GM18868 (cell line): ENCODE data around the gene TGFBI.
"Not testable (repeated sequence)": the region's sequence is repeated elsewhere in the genome, so short reads cannot be mapped to it uniquely, and the experiment has no call there.

Source experiments
- ATAC-seq: cut with Tn5 transposase; IDR thresholded peaks from one replicate; pipeline ENCODE4 v1.9.1; 2021; ENCODE audit warnings: mild to moderate bottlenecking, moderate library complexity; ENCODE audit not compliant: unreplicated experiment

The TGFBI gene

DNA sequence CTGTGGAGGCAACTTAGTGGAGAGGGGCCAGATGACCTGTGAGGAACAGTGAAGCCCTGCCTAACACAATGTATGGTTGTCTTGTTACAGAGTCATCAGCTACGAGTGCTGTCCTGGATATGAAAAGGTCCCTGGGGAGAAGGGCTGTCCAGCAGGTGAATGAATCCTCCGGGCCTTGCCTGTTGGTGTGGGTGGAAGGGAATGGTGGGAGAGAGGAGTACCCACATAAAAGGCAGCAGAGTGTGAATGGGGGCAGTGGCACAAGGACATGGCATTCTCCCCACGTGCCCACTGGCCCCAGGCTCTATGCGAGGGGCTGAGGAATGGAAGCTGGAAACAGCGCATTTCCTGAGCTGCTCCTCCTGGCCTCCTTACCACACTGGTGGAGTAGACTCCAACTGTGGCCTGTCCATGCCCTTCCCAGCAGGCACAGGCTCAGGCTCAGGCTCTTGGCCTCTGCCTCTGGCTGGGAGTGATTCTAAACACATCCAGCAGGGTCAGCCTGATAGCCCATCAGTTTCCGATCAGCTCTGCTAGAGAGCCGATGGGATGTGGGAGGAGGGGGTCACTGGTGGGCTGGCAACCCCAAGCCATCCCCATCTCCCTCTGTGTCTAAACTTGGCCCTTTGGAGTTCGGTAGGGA, 15.3 kb downstream of the TGFBI start:
- ATAC-seq: no peak

DNA sequence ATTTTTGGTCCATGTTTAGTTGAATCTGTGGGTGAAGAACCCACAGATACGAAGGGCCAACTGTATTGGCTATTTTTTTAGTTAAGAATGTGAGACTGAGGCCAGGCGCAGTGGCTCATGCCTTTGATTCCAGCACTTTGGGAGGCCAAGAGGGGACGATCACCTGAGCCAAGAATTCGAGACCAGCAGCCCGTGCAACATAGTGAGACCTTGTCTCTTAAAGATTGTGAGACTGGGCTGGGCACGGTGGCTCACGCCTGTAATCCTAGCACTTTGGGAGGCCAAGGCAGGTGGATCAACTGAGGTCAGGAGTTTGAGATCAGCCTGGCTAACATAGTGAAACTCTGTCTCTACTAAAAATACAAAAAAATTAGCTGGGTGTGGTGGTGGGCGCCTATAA, 16.2 kb downstream of the TGFBI start:
- not testable (repeated sequence) for ATAC-seq

DNA sequence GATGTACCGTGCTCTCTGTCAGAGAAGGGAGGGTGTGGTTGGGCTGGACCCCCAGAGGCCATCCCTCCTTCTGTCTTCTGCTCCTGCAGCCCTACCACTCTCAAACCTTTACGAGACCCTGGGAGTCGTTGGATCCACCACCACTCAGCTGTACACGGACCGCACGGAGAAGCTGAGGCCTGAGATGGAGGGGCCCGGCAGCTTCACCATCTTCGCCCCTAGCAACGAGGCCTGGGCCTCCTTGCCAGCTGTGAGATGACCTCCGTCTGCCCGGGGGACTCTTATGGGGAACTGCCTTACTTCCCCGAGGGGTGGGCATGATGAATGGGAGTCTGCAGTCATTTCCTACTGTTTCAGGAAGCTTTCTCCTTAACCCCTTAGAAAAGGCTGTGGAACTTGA, 17.5 kb downstream of the TGFBI start:
- ATAC-seq: no peak

GRCh38 chr5:136047858-136048257, 19.1 kb downstream of the TGFBI start:
- no peak for ATAC-seq

DNA sequence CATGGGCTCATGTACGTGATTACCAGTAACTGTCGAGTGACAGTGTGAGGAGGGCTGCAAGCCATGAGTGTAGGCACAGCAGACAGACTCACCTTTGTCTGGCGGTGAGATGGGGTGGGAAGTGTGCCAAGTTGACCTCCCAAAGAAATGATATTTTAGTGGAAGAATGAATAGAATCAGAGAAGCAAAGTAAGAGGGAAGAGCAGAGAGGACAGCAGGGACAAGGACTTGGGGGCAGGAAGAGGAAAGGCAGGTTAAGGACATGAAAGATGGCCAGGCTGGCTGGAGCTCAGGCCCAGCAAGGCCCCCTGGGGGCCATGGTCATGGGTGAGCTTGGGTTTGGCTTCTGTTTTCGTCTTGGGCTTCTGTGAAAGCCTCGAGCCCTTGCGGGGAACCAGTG, 20.2 kb downstream of the TGFBI start:
- no peak for ATAC-seq

DNA sequence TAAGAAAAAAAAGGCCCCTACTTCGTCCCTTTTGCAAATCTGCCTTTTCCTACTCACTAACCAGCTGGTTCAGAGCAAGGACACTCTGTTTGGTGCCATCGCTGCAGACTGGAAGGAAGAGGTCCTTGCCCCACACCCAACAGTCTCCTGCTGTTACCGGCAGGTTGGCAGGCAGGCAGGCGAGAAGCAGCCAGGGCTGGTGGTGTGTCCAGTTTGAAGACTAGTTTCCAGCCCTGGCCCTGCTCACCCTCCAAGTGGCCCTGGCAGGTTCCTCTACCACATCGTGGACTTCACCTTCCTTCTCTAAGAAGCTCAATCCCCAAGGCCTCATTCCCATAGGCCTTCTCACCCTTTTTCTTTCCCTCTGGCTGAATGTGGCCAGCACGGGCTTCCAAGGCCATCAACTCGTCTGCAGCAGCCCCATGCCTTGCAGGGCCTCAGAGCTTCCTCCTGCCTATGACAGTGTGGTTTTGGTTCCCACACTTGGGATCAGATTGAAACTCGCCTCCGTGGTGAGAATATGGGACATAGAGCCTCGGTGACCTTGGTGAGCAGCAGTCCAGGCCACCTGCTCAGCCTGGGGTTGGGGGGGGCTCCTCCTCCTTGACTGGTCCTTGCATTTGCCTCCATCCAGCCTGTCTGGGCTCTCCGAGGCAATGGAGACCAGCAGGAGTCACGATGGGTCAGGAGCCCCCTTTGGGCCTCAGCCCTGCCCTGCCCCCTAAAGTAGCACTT, 22.9 kb downstream of the TGFBI start:
- ATAC-seq: no peak

GRCh38 chr5:136052692-136053335, 24.0 kb downstream of the TGFBI start:
- no peak for ATAC-seq

DNA sequence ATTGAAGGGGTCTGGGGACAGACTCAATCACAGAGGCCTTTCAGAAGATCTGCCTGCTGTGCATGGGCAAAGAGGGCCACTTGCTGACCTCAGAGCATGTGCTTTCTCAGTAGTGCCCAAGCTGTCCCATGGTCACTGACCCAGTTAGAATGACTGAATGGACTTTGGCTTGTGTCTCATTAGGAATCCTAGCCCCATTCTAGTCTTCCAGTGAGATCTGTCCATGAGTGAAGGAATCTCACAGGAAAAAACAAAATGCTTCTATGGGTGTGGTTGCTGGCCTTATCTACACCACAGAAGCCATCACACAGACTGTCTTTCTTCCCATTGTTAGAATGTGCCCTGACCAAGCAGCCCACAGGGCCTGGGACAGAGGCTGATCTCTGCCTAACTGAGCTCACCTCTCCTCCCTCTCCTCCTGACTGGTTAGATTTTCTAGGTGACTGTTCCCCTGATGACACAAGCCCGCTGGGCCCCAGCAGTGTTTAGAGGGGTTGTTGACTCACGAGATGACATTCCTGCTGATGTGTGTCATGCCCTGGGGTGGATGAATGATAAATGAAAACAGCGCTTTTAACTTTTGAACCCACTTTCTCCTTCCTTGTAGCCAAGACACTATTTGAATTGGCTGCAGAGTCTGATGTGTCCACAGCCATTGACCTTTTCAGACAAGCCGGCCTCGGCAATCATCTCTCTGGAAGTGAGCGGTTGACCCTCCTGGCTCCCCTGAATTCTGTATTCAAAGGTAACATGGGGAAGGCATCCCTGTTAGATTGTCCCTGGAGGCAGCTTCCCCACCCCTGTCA, 24.8 kb downstream of the TGFBI start:
- ATAC-seq: no peak

DNA sequence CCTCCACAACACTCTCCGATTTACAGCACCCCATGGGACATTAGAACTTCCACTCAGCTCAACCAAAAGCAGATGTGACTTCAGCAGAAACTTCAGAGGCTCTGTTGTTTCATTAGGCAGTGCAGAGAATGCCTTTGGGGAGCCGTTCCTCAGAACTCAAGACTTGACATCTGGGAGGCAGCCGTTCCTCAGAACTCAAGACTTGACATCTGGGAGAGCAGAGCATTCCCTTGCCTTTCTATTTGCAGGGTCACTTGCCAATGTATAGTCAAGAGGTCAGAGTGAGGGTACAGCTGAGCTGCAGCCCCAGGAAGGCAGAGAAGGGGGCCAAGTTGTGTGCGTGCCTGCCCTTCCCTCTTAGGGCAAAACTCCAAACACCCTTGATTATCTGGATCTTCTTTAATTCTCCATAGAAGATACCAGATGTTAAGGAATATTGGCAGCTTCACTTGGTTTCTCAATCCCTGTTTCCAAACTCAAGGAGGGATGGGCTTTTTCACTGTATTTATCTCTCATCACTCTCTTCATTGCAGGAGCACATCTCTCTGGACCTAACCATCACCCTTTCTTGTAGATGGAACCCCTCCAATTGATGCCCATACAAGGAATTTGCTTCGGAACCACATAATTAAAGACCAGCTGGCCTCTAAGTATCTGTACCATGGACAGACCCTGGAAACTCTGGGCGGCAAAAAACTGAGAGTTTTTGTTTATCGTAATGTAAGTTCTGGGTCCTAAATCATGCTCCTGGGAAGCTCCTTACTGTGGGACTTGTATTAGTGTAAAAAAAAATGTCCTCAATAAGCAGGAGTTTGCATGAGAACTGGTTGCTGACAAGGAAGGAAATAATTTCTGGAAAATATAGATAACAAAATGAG, 25.6 kb downstream of the TGFBI start:
- no peak for ATAC-seq

GRCh38 chr5:136055612-136056309, 27.0 kb downstream of the TGFBI start:
- ATAC-seq: no peak

- no peak for ATAC-seq
These were observed 27.5 kb downstream of the TGFBI start for GRCh38 chr5:136056336-136056735.

DNA sequence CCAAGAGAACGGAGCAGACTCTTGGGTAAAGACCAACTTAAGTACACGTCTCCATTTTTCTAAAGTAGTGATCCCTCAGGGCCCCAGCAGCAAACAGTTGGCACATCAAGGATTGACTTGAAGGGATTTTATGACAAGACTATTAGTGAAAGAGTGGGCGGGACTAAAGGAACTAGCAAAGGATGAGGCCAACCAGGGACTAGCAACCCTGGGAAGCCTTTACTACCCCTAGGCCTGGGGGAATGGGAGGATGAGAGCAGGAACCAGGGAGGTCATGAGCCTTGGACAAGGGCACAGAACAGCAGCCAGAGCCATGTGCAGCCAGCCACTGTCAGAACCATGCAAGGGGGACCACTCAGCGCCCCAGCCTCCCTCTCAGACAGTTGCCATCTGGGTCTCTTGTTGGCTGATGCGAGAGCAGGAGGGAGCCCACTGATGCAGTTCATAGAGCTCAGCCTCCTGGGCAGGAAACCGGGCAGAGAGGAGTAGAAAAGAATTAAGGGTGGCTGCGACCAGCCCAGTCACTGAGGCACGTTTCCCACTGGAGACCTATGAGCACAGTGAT, 28.1 kb downstream of the TGFBI start:
- ATAC-seq: no peak

- no peak for ATAC-seq
These were observed 28.7 kb downstream of the TGFBI start for GRCh38 chr5:136057401-136058038.

GRCh38 chr5:136058039-136058971, 29.5 kb downstream of the TGFBI start:
- no peak for ATAC-seq

DNA sequence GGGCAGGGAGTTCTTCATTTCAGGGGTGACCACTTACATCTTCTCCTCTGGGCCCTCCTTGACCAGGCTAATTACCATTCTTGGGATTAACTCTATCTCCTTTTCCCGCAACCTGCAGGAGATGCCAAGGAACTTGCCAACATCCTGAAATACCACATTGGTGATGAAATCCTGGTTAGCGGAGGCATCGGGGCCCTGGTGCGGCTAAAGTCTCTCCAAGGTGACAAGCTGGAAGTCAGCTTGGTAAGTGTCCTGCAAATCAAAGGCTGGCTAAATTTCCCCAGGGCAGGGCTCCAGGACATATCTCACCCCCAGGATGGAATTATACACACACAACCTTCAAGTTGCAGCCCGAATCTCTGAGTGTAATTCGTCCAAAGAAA, 30.2 kb downstream of the TGFBI start:
- ATAC-seq: no peak

GRCh38 chr5:136060963-136061362, 32.2 kb downstream of the TGFBI start:
- ATAC-seq: no peak

- ATAC-seq: no peak
These were observed 33.0 kb downstream of the TGFBI start for GRCh38 chr5:136061630-136062365.
